ENCODE data around the gene SEPTIN1. TPM values are rescaled to one million over a fixed set of nuclear protein-coding genes. Genes with fewer than 3 reads are reported as not detected.
"Not testable (repeated sequence)": the region's sequence is repeated elsewhere in the genome, so short reads cannot be mapped to it uniquely, and the experiment has no call there.

The SEPTIN1 gene
- total RNA-seq, 2 experiments from 2014 or later: 343 to 354 TPM

GRCh38 chr16:30353438-30354129 lies 28.8 kb downstream of the SEPTIN1 start:
- ChIA-PET CTCF (interaction anchor here (1.1 kb wide), 2 partner anchors 15 to 263 kb away, joined by 3 read pairs; no protein-coding TSS in a partner anchor), POLR2A (interaction anchor here (0.7 to 8.3 kb wide), 8 partner anchors 11 to 205 kb away, joined by 3 to 83 read pairs (median 12); partner anchors contain the start of genes SEPTIN1, TBC1D10B, ZNF48 and ZNF764)
- no peaks in the 10 kb centered on the region for H3K9me3 Mint-ChIP-seq
- peak overlapping the region; percentile 93 for H3K27ac Mint-ChIP-seq
- DNase-seq: no peak
- H3K36me3 Mint-ChIP-seq (ENCODE audit: low read depth): peaks cover 71% of the 10 kb centered on the region
- H3K4me1 Mint-ChIP-seq: peaks cover 75% of the 10 kb centered on the region
- peak overlapping the region; percentile 90 for H3K4me3 Mint-ChIP-seq
- H3K27me3 Mint-ChIP-seq: no peaks in the 10 kb centered on the region

- H3K4me1 Mint-ChIP-seq: peaks cover 73% of the 10 kb centered on the region
- H3K36me3 Mint-ChIP-seq (ENCODE audit: low read depth): peaks cover 67% of the 10 kb centered on the region
- ChIA-PET CTCF (no interaction called here), POLR2A (interaction anchor here (4.3 to 8.3 kb wide), 3 partner anchors 17 to 30 kb away, joined by 20 to 83 read pairs (median 37); partner anchors contain the start of genes SEPTIN1 and TBC1D10B)
- no peak overlapping the region for H3K27ac Mint-ChIP-seq
- no peaks in the 10 kb centered on the region for H3K9me3 Mint-ChIP-seq
- H3K4me3 Mint-ChIP-seq: peak overlapping the region; percentile 35
- no peak for DNase-seq
- no peaks in the 10 kb centered on the region for H3K27me3 Mint-ChIP-seq
Observed at GRCh38 chr16:30352488-30353401, 29.6 kb downstream of the SEPTIN1 start.

GRCh38 chr16:30351586-30352419 lies 30.6 kb downstream of the SEPTIN1 start:
- H3K27me3 Mint-ChIP-seq: no peaks in the 10 kb centered on the region
- POLR2A ChIA-PET: interaction anchor here (0.6 to 2.7 kb wide), 2 partner anchors 17 to 31 kb away, joined by 3 to 9 read pairs; no protein-coding TSS in a partner anchor
- peaks cover 59% of the 10 kb centered on the region for H3K36me3 Mint-ChIP-seq (ENCODE audit: low read depth)

GRCh38 chr16:30351001-30351441 lies 31.3 kb downstream of the SEPTIN1 start:
- Mint-ChIP-seq H3K4me1 (peaks cover 59% of the 10 kb centered on the region), H3K36me3 (ENCODE audit: low read depth) (peaks cover 57% of the 10 kb centered on the region), H3K27me3 (no peaks in the 10 kb centered on the region), H3K9me3 (no peaks in the 10 kb centered on the region), H3K27ac (peak overlapping the region; percentile 83), H3K4me3 (no peak overlapping the region)
- DNase-seq: no peak
- ChIA-PET CTCF (interaction anchor here (1.1 kb wide), 1 partner anchor 20 kb away, joined by 3 read pairs; no protein-coding TSS in a partner anchor), POLR2A (interaction anchor here (0.6 to 2.7 kb wide), 2 partner anchors 16 to 32 kb away, joined by 3 to 9 read pairs; no protein-coding TSS in a partner anchor)

More at GRCh38 chr16:30351586-30352419, 30.6 kb downstream of the SEPTIN1 start:
- H3K4me3 Mint-ChIP-seq: peak overlapping the region; percentile 17
- H3K4me1 Mint-ChIP-seq: peaks cover 66% of the 10 kb centered on the region
- CTCF ChIA-PET: interaction anchor here (1.1 kb wide), 1 partner anchor 19 kb away, joined by 3 read pairs; no protein-coding TSS in a partner anchor
- DNase-seq: no peak
- no peaks in the 10 kb centered on the region for H3K9me3 Mint-ChIP-seq
- H3K27ac Mint-ChIP-seq: peak overlapping the region; percentile 25

- ChIA-PET POLR2A (interaction anchor here (2.7 kb wide), 1 partner anchor 15 kb away, joined by 9 read pairs; no protein-coding TSS in a partner anchor), CTCF (no interaction called here)
- peak overlapping the region; percentile 83 for H3K27ac Mint-ChIP-seq
- peaks cover 52% of the 10 kb centered on the region for H3K4me1 Mint-ChIP-seq
- DNase-seq: peak; percentile 46
- H3K27me3 Mint-ChIP-seq: no peaks in the 10 kb centered on the region
- no peaks in the 10 kb centered on the region for H3K9me3 Mint-ChIP-seq
- no peak overlapping the region for H3K4me3 Mint-ChIP-seq
- peaks cover 57% of the 10 kb centered on the region for H3K36me3 Mint-ChIP-seq (ENCODE audit: low read depth)
Observed at GRCh38 chr16:30350134-30350871, 32.1 kb downstream of the SEPTIN1 start.

GRCh38 chr16:30349675-30350074 lies 32.7 kb downstream of the SEPTIN1 start:
- CTCF ChIA-PET: no interaction called here
- peaks cover 48% of the 10 kb centered on the region for H3K4me1 Mint-ChIP-seq
- POLR2A ChIA-PET: interaction anchor here (2.7 kb wide), 1 partner anchor 15 kb away, joined by 9 read pairs; no protein-coding TSS in a partner anchor
- no peak for DNase-seq
- peaks cover 53% of the 10 kb centered on the region for H3K36me3 Mint-ChIP-seq (ENCODE audit: low read depth)
- H3K9me3 Mint-ChIP-seq: no peaks in the 10 kb centered on the region
- peak overlapping the region; percentile 66 for H3K27ac Mint-ChIP-seq
- no peak overlapping the region for H3K4me3 Mint-ChIP-seq
- no peaks in the 10 kb centered on the region for H3K27me3 Mint-ChIP-seq

GRCh38 chr16:30348929-30349328 lies 33.4 kb downstream of the SEPTIN1 start:
- POLR2A ChIA-PET: interaction anchor here (2.7 kb wide), 1 partner anchor 14 kb away, joined by 9 read pairs; no protein-coding TSS in a partner anchor
- Mint-ChIP-seq H3K4me1 (peaks cover 40% of the 10 kb centered on the region), H3K4me3 (no peak overlapping the region), H3K9me3 (no peaks in the 10 kb centered on the region), H3K27me3 (no peaks in the 10 kb centered on the region), H3K36me3 (ENCODE audit: low read depth) (peaks cover 46% of the 10 kb centered on the region), H3K27ac (no peak overlapping the region)
- CTCF ChIA-PET: interaction anchor here (0.6 kb wide), 1 partner anchor 256 kb away, joined by 4 read pairs; no protein-coding TSS in a partner anchor
- no peak for DNase-seq

- Mint-ChIP-seq H3K36me3 (ENCODE audit: low read depth) (peaks cover 39% of the 10 kb centered on the region), H3K4me1 (peaks cover 34% of the 10 kb centered on the region), H3K27me3 (no peaks in the 10 kb centered on the region), H3K9me3 (no peaks in the 10 kb centered on the region), H3K27ac (no peak overlapping the region), H3K4me3 (no peak overlapping the region)
- ChIA-PET CTCF (no interaction called here), POLR2A (interaction anchor here (1.0 to 1.7 kb wide), 2 partner anchors 8 to 12 kb away, joined by 3 to 5 read pairs; no protein-coding TSS in a partner anchor)
- DNase-seq: no peak
Observed at GRCh38 chr16:30348113-30348512, 34.2 kb downstream of the SEPTIN1 start.

- no peak overlapping the region for H3K27ac Mint-ChIP-seq
- CTCF ChIA-PET: interaction anchor here (0.6 kb wide), 1 partner anchor 103 kb away, joined by 3 read pairs; no protein-coding TSS in a partner anchor
- H3K4me3 Mint-ChIP-seq: no peak overlapping the region
Observed at GRCh38 chr16:30346286-30346685, 36.1 kb downstream of the SEPTIN1 start.

GRCh38 chr16:30343491-30343820 lies 38.9 kb downstream of the SEPTIN1 start:
- H3K36me3 Mint-ChIP-seq (ENCODE audit: low read depth); H3K27me3 Mint-ChIP-seq; CTCF ChIA-PET; DNase-seq; H3K4me3 Mint-ChIP-seq; H3K27ac Mint-ChIP-seq; H3K4me1 Mint-ChIP-seq; H3K9me3 Mint-ChIP-seq: not testable (repeated sequence)
- POLR2A ChIA-PET: interaction anchor here (1.7 kb wide), 1 partner anchor 11 kb away, joined by 5 read pairs; the partner anchor contains the start of gene CD2BP2

More at GRCh38 chr16:30346286-30346685, 36.1 kb downstream of the SEPTIN1 start:
- DNase-seq: no peak
- peaks cover 22% of the 10 kb centered on the region for H3K36me3 Mint-ChIP-seq (ENCODE audit: low read depth)
- H3K9me3 Mint-ChIP-seq: no peaks in the 10 kb centered on the region
- POLR2A ChIA-PET: interaction anchor here (1.7 kb wide), 2 partner anchors 10 to 11 kb away, joined by 5 to 7 read pairs; no protein-coding TSS in a partner anchor
- H3K27me3 Mint-ChIP-seq: no peaks in the 10 kb centered on the region
- peaks cover 18% of the 10 kb centered on the region for H3K4me1 Mint-ChIP-seq

GRCh38 chr16:30342751-30343490 lies 39.4 kb downstream of the SEPTIN1 start:
- H3K36me3 Mint-ChIP-seq (ENCODE audit: low read depth): no peaks in the 10 kb centered on the region
- DNase-seq: no peak
- no peaks in the 10 kb centered on the region for H3K27me3 Mint-ChIP-seq
- H3K4me3 Mint-ChIP-seq: no peak overlapping the region
- no peaks in the 10 kb centered on the region for H3K9me3 Mint-ChIP-seq
- no peak overlapping the region for H3K27ac Mint-ChIP-seq
- POLR2A ChIA-PET: interaction anchor here (1.1 to 1.7 kb wide), 2 partner anchors 12 to 28 kb away, joined by 5 read pairs; partner anchors contain the start of gene CD2BP2
- peaks cover 4% of the 10 kb centered on the region for H3K4me1 Mint-ChIP-seq
- CTCF ChIA-PET: no interaction called here

Data from activated CD4-positive, alpha-beta memory T cell treated with anti-CD3 and anti-CD28 coated beads, Interleukin-2, amount 10 ng/mL, durations not matched to agents 7 days and 5 days (primary cell).